Measurements from ENCODE around the gene BGLAP. TPM values are rescaled to one million over a fixed set of nuclear protein-coding genes. Genes with fewer than 3 reads are reported as not detected.

The BGLAP gene
- total RNA-seq, 1 experiment from 2014 or later: 0.67 TPM

- ATAC-seq (peak; percentile 99), DNase-seq (ENCODE audit: low read depth, low spot score) (peak; percentile 100)
- peak within 1 kb of the TSS; percentile 88 for H3K27ac ChIP-seq (ENCODE audit: low read length)
- POLR2A ChIA-PET: interaction anchor here (0.7 to 0.8 kb wide), 2 partner anchors 19 to 23 kb away, joined by 3 to 4 read pairs; partner anchors contain the start of gene PMF1
- BruUV-seq (replicated peaks): no TSS peak
- CTCF ChIA-PET: interaction anchor here (0.6 kb wide), 1 partner anchor 31 kb away, joined by 3 read pairs; no protein-coding TSS in a partner anchor
- H3K36me3 ChIP-seq (ENCODE audit: control insufficient read depth, insufficient read depth, low read length): peaks cover 4% of the 10 kb centered on the region; the same call in 1 of the 2 replicates
- H3K4me3 ChIP-seq (ENCODE audit: low read depth in 2 of 2, low read length in 2 of 2): peak within 1 kb of the TSS; percentile 99
- H3K4me1 ChIP-seq (ENCODE audit: control insufficient read depth, insufficient read depth, low read length): peaks cover 10% of the 10 kb centered on the region; the same call in 1 of the 2 replicates
- intact Hi-C loops (cut with micrococcal nuclease; ENCODE audit: unreplicated experiment): no loop called here
- TF ChIP-seq TCF7L2 (IDR thresholded peaks at IDR 0.05; ENCODE audit: low read depth, low read length) (no peak), POLR2AphosphoS5 (IDR thresholded peaks at IDR 0.05; ENCODE audit: low read depth, low read length) (peak; percentile 96), CTCF (IDR thresholded peaks at IDR 0.05) (no peak), REST (IDR thresholded peaks at IDR 0.05; ENCODE audit: insufficient read depth in 1 of 2, low read depth in 2 of 2, low read length in 1 of 2) (no peak), SIN3A (IDR thresholded peaks at IDR 0.05; ENCODE audit: borderline replicate concordance, insufficient read depth, low read depth, low read length) (peak; percentile 81; the same call in 1 of the 2 replicates)
- in situ Hi-C loops (cut with HindIII; ENCODE audit: low pct_unique_long_range_greater_than_20kb, low sequenced_read_pairs): no loop called here
- no peaks in the 10 kb centered on the region for H3K27me3 ChIP-seq (ENCODE audit: control insufficient read depth, insufficient read depth, low read length)
- no peaks in the 10 kb centered on the region for H3K9me3 ChIP-seq (ENCODE audit: control insufficient read depth, insufficient read depth, low read depth, low read length)
These were observed 48.3 kb upstream of the BGLAP start, which contains the start of gene SLC25A44 for GRCh38 chr1:156193488-156194299. TSS of gene SLC25A44 (plus strand) at chr1:156194104. CDS start at chr1:156199848, 5,744 bp downstream.

- ChIA-PET POLR2A (interaction anchor here (0.6 to 0.8 kb wide), 2 partner anchors 19 to 94 kb away, joined by 3 read pairs; partner anchors contain the start of gene PMF1), CTCF (interaction anchor here (0.7 kb wide), 1 partner anchor 52 kb away, joined by 4 read pairs; no protein-coding TSS in a partner anchor)
- in situ Hi-C loops (cut with HindIII; ENCODE audit: low pct_unique_long_range_greater_than_20kb, low sequenced_read_pairs): no loop called here
- Histone ChIP-seq H3K27ac (ENCODE audit: low read length) (peak overlapping the region; percentile 88), H3K36me3 (ENCODE audit: control insufficient read depth, insufficient read depth, low read length) (peaks cover 4% of the 10 kb centered on the region; the same call in 1 of the 2 replicates), H3K9me3 (ENCODE audit: control insufficient read depth, insufficient read depth, low read depth, low read length) (no peaks in the 10 kb centered on the region), H3K27me3 (ENCODE audit: control insufficient read depth, insufficient read depth, low read length) (no peaks in the 10 kb centered on the region), H3K4me1 (ENCODE audit: control insufficient read depth, insufficient read depth, low read length) (peaks cover 10% of the 10 kb centered on the region; the same call in 1 of the 2 replicates), H3K4me3 (ENCODE audit: low read depth in 2 of 2, low read length in 2 of 2) (peak overlapping the region; percentile 99)
- intact Hi-C loops (cut with micrococcal nuclease; ENCODE audit: unreplicated experiment): no loop called here
- BruUV-seq (replicated peaks): TSS peak; percentile 91
- DNase-seq (ENCODE audit: low read depth, low spot score) (no peak), ATAC-seq (peak; percentile 15)
- TF ChIP-seq SIN3A (IDR thresholded peaks at IDR 0.05; ENCODE audit: borderline replicate concordance, insufficient read depth, low read depth, low read length) (no peak), POLR2AphosphoS5 (IDR thresholded peaks at IDR 0.05; ENCODE audit: low read depth, low read length) (no peak), REST (IDR thresholded peaks at IDR 0.05; ENCODE audit: insufficient read depth in 1 of 2, low read depth in 2 of 2, low read length in 1 of 2) (no peak), CTCF (IDR thresholded peaks at IDR 0.05) (no peak), TCF7L2 (IDR thresholded peaks at IDR 0.05; ENCODE audit: low read depth, low read length) (no peak)
These were observed 47.7 kb upstream of the BGLAP start for GRCh38 chr1:156194300-156194652.

Data from Panc1 (cell line).